ENCODE measurements around the gene TTBK1.

GRCh38 chr6:43231735-43232450 lies 11.4 kb upstream of the TTBK1 start:
- TF ChIP-seq CTCF (IDR thresholded peaks at IDR 0.05) (no peak), POLR2A (IDR thresholded peaks at IDR 0.05) (no peak), POLR2AphosphoS5 (IDR thresholded peaks at IDR 0.05) (no peak)
